ELR (cell line): Measurements from ENCODE around the gene HERPUD1.
"Not testable (repeated sequence)": the region's sequence is repeated elsewhere in the genome, so short reads cannot be mapped to it uniquely, and the experiment has no call there.

Experiments
- DNase-seq: peaks from one replicate; pipeline ENCODE4 v3.0.0-alpha.2; 2015; ENCODE audit warnings: low read depth

HERPUD1 gene

GRCh38 chr16:56980792-56981724 is 49.1 kb downstream of the HERPUD1 start:
- no peak for DNase-seq

- DNase-seq: no peak
These were observed 49.9 kb downstream of the HERPUD1 start for GRCh38 chr16:56981729-56982271.

GRCh38 chr16:56982695-56983094 is 50.8 kb downstream of the HERPUD1 start:
- no peak for DNase-seq

DNA sequence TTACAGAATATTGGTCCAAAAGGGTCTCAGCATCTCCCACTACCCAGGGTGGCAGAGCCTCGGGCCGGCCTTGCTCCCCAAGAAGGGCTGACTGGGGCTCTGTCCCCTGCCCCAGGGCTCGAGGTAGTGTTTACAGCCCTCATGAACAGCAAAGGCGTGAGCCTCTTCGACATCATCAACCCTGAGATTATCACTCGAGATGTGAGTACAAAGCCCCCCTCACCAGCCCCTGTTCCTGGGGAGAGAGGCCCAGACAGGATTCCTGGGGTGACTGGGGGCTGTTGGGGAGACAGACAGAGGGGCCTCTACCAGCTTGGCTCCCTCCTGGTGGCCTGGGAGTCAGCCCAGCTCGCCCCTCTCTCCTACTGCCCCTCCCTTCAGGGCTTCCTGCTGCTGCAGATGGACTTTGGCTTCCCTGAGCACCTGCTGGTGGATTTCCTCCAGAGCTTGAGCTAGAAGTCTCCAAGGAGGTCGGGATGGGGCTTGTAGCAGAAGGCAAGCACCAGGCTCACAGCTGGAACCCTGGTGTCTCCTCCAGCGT is 51.3 kb downstream of the HERPUD1 start:
- DNase-seq: no peak

DNA sequence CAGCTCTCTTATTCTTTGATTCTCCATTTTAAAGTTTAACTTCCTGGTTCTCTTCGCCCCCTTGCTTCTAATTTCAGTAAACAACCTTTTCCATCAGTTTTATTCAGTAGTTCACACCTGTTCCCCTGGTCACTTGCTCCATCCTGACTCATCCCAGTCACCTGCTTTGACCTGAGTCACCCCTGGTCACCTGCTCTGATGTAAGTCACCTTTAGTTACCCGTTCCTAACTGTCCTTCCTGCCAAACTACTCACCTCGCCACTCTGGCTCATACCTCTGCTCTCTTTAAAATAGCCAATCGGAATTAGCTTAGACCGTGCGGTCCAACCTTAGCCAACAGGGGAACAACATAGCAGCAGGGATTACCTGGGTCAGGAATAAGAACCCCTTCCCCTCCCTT is 52.7 kb downstream of the HERPUD1 start:
- DNase-seq: no peak

- DNase-seq: peak; percentile 91
These were observed 53.5 kb downstream of the HERPUD1 start for GRCh38 chr16:56985288-56985961.

GRCh38 chr16:56985962-56986360 is 54.0 kb downstream of the HERPUD1 start:
- no peak for DNase-seq

DNA sequence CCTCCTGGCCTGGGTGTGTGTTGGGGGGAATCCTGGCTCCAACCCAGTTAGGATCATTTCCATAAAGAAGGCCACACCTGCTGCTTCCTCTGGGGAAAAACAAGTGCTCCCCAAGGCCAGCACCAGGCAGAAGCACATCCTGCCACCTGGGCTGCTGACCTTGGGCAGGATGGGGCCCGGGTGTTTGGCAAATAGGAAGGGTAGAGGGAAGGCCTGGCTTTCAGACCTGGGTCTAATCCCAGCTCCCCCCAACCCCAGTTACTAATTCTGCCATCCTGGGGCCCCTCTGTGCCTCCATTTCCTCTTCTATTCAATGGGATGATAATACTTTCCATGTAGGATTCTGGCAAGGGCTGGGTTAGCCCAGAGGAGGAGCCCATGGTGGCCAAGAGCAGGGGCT is 54.4 kb downstream of the HERPUD1 start:
- DNase-seq: no peak

DNA sequence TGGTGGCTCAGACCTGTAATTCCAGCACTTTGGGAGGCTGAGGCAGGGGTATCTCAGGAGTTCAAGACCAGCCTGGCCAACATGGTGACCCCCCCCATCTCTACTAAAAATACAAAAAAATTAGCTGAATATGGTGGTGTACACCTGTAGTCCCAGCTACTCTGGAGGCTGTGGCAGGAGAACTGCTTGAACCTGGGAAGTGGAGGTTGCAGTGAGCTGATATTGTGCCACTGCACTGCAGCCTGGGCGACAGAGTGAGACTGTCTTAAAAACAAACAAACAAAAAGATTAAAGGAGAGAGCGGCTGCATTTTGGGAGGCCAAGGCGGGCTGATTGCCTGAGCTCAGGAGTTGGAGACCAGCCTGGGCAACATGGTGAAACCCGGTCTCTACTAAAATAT is 55.0 kb downstream of the HERPUD1 start:
- not testable (repeated sequence) for DNase-seq

DNA sequence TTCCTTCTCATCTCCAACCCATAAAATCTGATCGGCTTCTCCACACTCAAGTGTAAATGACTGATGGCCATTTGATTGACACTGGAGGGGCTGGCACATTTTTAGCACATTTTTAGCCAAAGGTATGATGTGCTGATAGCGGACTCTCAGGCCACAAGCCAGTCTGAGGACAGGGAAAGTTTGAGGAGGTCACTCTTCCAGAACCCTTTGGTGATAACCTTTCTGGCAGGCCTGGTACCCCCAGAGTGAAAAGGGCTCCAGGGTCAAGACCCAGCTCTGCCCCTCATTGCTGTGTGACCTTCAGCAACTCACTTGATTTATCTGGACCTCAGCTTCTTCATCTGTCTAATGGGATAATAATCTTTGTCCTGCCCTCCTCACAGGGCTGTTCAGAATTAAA is 55.8 kb downstream of the HERPUD1 start:
- no peak for DNase-seq

GRCh38 chr16:56988161-56988947 is 56.4 kb downstream of the HERPUD1 start:
- no peak for DNase-seq

- DNase-seq: peak; percentile 91
These were observed 57.3 kb downstream of the HERPUD1 start, which contains the start of gene NLRC5 for GRCh38 chr16:56988948-56989945. NLRC5 (plus strand) TSS chr16:56989557; CDS start chr16:57020713, 31,156 bp downstream.

DNA sequence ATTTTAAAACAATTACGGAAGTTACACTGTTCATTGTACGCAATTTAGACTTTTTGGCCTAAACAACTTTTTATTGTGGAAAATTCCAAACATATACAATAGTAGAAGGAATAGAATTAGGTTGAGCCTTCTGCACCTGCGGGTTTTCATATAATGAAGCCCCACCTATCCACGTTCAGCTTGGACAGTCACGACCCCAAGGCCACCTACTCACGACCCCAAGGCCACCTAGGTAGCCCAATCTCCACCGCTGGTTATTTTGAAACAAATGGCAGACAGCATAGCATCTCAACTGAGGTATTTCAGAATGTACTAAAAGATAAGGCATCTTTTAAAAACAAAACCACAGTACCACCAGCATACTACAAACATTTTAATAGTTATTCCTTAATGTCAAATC is 58.0 kb downstream of the HERPUD1 start:
- DNase-seq: no peak

- no peak for DNase-seq
These were observed 58.7 kb downstream of the HERPUD1 start for GRCh38 chr16:56990407-56991286.

GRCh38 chr16:56992431-56992830 is 60.5 kb downstream of the HERPUD1 start:
- not testable (repeated sequence) for DNase-seq

DNA sequence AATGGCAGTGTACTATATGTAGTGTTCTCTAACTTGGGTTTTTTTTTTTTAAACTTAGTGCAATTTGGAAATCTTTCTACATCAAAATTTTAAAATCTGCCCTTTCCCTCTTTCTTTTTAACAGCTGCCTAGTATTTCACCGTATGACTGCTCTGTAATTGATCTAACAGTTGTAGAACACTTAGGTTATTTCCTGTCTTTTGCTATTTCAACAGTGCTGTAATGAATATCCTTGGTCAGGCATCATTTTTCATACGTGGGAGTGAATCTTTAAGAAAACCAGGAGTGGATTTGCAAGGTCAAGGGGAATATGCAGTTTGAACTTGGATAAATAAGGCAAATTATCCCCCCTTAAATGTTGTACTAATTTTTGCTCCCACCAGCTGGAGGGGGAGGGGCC is 61.3 kb downstream of the HERPUD1 start:
- DNase-seq: no peak

GRCh38 chr16:56994311-56994710 is 62.4 kb downstream of the HERPUD1 start:
- no peak for DNase-seq
